HT1080 (cell line): Measurements from ENCODE around the gene NKX2-8. TPM values are rescaled to one million over a fixed set of nuclear protein-coding genes. Genes with fewer than 3 reads are reported as not detected.
A peak's percentile ranks its signal among the peaks of the same experiment; 100 is the strongest.

Experiments used
- DNase-seq: peaks from one replicate; pipeline ENCODE4 v3.0.0-alpha.2; 2015; ENCODE audit warnings: low read depth
- polyA plus RNA-seq, 2 experiments: library from polyadenylated mRNA; depleted of rRNA; stranded (reverse); fragments of >200 nt; gene quantifications; 2 replicates each; pipeline ENCODE4 v1.2.3, GENCODE V29; 2015
- total RNA-seq: library from RNA; depleted of rRNA; stranded (reverse); fragments of >200 nt; shearing (Covaris generic); gene quantifications from 2 replicates; pipeline ENCODE4 v1.2.3, GENCODE V29; 2014; rRNA removed

The NKX2-8 gene
- total RNA-seq = not detected in 2 replicates
- 0.10 TPM in 1 of 2 replicates, not detected in the other for polyA plus RNA-seq (2015; cell fraction: cytosol; rRNA removed)
- not detected in 2 replicates for polyA plus RNA-seq (2015; cell fraction: nucleus; rRNA removed)

DNA sequence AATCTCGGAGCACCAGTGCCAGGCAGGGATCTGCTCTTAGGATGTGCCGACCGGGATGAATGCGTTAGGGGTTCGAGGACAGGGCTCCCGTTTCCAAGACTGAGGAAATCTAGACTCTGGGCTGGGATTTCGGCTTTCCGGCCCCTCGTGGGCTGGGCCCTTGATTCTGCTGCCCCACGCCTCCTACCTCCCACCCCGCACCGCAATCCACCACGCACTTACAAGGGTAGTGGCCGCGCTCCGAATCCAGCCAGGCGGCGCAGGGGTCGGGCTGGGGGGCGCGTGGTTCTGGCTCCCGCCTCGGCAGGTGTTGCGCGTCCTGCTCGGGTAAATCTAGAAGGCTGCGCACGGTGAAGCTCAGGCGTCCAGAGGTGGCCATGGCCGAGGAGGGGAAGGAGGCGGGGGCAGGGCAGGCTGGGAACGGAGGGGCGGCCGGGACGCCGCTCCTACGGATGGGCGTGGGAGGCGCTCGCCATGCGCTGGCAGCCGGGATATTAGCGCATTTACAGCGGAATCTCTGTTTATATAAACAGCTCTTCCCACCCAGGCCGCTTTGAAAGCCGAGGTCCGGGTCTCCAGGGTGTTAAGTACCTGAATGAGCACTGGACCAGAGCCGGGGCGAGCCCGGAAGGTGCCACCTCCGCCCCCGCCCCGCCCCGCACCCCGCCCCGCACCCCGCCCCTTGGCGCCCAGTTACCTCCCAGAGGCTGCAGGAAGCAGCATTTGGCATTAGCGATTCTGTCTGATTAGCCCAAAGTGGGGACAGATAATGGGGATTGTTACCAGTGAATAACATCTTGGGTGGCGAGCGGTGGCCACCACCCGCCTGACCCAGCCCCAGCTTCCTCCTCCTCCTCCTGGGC, at the start of gene NKX2-8:
TSS of gene NKX2-8 (minus strand) at position 604 of the 863 bp plus-strand sequence. CDS start at position 379, 225 bp downstream.
- no peak for DNase-seq

DNA sequence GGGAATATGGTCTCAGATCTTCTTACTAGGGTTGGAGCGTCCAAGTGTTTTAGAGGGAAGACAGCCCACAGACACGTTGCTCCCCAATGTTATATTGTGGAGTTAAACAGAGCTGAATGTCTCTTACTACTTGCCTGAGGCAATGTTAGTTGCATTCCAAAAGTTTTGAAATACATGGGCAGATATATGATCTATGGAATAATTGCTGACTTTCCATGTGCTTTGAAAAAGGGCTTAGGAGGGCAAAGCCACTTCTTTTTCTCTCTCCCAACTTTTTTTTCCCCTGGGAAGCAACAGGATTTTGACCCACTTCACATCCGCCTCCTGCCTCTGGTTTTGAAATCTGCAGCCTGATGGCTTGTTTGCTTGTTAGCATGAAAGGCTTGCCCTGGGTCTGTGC, 45.6 kb upstream of the NKX2-8 start:
- no peak for DNase-seq

DNA sequence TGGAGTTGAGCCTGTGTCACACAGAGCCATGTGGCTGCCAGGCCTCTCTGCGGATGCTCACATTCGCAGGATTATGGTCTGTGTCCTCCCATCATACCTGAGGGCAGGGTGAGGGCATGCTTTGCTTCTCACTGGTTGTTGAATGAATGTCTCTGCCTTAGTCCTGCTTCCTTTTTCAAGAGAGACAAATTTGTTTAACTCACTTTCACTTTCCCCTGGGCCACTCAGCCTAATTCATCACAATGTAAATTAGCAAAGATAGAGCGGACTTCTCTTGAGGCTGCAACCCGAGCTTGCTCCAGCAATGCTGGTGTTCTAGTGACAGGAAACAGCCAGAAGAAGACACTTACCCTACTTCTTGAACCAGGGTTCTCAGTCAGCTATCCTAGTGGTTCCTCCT, 43.7 kb upstream of the NKX2-8 start:
- no peak for DNase-seq

DNA sequence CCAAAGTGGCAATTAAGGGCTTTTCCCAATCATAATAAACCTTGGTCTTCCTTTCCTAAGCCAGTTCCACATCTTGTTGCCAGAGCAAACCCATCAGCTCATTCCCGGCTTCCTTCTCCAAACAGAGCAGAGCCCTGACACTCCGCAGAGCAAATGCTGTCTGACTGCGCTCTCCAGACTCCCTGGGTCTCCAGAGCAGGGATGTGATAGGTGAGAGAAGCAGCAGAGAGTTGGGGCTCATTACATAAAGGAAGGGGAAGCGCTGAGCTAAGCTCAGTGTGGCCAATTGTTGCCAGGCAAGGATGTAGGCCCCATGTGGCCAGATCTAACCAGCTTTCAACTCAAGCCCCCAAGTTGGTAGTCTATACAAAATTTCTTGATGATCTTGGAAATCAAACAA, 43.0 kb upstream of the NKX2-8 start:
- no peak for DNase-seq

DNA sequence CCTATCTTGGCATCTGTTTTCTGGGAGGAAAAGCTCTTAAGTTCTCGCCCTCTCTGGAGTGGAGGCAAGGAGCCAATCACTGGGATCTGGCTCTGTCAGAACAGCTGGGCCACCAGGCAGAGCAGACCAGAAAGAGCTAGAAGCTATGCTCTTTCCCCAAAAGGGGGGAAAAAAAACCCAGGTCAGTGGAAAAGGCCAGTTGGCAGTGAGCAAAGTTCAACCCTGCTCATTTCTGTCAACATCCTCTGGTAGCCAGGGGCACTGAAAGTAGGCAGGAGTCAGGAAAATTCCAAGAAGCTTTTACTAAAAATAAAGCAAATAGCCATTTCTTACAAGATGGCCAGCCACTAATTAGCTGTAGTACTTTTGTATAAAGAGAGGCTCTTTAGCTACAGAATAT, 42.6 kb upstream of the NKX2-8 start:
- DNase-seq = no peak

DNA sequence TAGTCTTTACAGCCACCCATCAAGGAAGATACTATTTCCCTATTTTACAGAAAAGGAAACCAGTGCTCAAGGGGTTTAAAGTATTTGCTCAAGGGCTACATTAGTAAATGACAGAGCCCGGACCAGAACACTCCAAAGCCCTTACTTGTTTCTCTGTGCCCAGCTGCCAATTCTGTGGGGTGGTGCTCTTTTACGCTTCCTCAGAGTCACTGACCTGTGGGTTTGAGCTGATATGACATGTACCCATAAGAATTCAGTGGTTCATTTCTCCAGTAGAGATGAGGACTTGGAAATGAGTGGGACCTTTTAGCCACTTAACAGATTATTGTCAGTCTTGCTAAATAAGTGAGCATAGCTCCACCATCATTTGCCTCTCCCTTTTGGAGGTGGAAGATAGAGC, 37.4 kb upstream of the NKX2-8 start:
- peak; percentile 67 for DNase-seq

DNA sequence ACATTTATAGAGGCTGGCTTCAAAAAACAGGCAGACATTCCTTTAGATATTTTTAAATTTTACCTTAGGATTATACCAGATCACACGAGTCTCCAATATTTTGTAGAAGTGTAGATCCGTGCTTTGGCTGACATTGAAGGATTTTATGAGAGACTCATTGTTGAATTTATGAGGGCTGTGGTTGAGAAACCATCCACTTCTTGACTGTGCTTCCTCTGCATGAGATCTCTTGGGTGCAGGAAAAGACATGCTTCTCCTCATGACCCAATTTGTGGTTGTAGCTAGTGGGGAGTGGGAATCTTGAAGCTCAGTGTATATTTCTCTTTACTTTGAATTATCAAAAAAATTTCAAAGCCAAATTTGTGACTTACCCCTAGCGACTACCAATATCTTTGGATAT, 36.7 kb upstream of the NKX2-8 start:
- DNase-seq = peak; percentile 31

DNA sequence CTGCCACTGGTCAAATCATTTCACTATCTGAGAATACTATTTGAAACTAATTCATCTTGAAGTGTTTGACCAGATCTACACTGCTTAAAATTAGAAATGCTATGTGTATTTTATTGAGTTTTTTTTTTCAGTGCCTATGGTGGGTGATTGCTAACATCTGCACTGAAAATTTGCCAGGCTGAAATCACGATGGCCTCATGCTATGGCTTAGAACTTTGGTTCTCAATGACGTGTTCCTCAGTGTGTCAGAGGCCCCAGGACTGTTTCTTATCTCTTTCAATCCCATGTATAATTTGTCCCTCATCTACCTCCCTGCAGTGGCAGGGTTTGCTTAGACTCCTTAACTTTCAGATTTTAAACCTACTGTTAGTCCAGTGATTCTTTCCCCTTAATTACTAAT, 36.2 kb upstream of the NKX2-8 start:
- no peak for DNase-seq

DNA sequence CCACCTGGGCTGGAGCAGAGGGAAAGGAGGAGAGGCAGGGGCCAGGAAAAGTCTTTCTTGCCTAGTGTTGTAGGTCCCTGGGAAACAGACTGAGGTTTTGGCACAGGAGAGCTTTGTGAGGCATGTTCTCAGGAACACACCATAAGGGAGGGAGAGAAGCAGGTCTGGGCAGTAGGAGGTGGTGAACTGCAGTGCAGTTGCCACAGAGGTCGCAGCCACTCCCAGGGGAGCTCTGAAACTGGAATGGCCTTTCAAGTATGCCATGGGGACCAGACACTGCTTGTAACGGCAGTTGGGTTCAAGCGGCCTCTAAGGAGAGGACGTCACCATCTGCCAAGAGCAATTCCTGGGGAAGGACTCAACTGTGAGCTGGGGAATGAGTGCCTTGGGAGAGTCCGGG, 35.4 kb upstream of the NKX2-8 start:
- no peak for DNase-seq

DNA sequence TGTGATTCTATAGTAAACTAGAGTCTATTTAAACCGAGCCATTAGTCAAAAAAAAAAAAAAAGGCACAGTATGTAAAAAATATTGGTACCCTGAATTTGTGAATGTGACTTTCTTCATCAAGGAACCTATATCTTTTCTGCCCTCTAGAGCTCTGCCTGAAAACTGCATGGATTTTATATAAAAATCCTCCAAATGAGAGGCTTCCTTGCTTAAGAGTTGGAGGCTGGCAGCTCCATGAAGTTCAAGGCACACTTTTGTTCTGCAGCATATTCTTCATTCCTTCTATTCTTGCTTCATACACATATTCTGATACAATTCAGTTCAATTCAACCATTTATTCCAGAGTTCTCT, 23.1 kb upstream of the NKX2-8 start:
- DNase-seq = no peak

DNA sequence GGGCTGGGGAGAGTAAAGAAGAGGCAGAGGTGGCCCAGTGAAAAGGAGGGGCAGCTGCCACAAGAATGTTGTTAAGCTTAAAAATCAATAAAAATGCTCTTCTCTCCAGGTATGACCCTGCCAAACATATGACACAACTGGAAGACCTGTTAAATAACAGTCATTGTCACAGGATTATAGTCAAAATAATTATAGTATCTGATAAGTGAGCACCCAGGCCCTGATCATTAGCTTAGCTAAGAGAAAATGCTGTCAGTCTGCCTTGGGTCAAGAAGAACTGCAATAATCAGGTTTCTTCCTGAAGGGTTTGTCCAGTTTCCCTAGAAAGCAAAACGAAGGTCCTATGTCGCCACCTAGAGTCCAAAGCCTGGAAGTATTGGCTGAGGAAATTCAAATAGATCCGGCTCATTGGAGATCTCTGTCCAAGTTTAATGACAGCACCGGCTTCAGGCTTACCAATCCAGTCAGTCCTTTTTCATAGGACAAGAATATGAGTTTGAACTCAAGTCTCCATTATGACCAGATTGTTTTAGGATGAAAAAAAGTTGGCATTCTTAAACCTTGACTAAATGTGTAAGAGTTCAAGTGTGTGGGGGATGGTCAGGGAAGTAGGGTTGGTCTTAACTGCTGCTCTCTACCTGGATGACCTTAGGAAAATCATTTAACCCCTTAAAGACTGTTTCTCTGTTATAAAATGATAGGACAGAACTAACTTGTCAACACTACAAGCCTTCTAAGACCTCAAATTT, 22.5 kb upstream of the NKX2-8 start:
- DNase-seq = peak; percentile 64

DNA sequence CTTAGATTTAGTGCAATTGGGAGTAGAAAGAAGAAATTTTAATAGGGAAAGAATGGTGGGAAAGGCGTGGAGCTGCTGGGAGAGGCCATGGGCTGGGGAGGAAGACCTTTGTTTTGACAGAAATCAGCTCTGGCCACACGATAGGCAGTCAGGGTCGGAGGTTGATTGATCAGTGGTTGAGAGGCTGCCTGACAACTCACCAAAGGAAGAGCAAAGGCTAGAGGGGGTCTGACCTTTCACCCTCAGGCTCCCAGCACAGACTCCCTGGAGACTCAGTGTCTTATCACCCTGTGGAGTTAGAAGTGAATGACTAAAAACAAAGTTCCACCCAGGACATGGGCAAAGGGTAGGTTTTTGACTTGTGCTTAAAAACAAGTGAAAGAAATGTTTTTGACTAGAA, 18.0 kb upstream of the NKX2-8 start:
- no peak for DNase-seq

DNA sequence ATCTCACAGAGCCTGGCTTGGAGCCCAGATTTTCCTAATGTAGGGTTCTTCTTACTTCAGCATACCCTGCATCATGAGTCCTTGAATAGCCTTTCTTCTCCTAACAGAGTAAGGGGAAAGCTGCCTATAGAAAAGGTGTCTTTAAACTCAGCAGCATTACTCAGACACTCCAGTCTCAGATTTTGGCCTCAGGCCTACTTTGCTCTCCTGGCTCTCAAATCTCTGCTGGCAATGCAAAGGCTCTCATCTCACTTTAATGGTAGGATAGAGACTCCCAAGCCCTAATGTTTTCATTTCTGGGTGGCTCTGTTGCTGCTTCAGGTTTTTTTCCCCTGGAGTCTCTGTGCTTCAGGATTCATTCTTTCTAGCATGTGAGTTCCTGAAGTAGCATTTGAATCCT, 9.1 kb upstream of the NKX2-8 start:
- no peak for DNase-seq

DNA sequence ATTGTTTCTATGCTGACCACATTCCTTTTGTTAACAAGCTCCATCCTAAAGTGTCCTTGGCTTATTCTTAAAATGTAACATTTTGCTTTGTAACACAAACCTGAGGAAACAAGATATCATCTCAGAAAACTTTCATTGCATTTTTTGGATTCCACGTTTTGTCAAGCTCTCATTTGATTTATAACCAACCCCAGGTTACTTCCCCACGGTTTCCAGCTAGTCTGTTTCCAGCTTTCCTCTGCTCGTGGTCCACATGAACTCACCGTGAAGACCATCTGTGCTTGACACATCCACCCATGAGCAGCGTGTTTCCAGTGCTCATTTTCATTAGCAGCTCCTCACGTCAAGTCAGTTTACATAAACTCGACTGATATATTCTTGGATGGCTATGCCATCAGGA, 6.4 kb upstream of the NKX2-8 start:
- DNase-seq = no peak

DNA sequence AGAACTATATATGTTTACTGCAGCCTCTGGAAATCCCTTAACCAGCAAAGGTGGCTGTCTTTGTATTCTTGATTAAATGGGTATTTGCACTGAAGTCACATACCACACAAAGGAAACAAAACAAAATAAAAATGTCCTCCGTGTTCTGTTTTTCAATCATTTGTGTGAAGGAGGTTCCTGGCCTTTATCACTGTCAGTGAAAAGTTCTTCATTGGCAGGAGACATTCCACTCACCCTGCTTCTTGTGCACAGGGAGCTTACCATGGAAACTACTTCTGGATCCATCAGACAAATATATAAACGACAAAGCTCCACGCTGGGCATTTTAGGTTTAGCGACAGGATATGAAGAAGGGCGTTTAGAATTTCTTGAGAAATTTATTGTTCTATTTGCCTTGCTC, 5.7 kb upstream of the NKX2-8 start:
- no peak for DNase-seq

DNA sequence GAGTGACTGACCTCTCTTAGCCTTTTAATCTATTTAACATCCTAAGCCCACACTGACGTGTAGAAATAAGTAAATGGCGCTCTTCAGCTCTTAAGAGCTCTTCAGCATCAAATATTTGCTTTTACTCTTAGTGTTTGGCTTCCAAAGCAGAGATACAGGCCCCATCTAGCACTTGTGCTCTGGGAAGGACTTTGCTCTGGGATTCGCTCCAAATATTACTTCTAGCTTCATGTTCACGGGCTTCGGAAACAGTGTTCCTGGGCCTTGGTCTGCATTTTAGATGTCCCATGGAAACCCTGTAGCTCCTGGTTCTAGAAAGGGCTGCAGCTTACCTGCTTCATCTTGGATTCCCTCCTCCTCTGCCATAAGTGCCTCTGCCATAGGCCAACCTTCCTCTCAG, 2.7 kb upstream of the NKX2-8 start:
- DNase-seq = no peak

DNA sequence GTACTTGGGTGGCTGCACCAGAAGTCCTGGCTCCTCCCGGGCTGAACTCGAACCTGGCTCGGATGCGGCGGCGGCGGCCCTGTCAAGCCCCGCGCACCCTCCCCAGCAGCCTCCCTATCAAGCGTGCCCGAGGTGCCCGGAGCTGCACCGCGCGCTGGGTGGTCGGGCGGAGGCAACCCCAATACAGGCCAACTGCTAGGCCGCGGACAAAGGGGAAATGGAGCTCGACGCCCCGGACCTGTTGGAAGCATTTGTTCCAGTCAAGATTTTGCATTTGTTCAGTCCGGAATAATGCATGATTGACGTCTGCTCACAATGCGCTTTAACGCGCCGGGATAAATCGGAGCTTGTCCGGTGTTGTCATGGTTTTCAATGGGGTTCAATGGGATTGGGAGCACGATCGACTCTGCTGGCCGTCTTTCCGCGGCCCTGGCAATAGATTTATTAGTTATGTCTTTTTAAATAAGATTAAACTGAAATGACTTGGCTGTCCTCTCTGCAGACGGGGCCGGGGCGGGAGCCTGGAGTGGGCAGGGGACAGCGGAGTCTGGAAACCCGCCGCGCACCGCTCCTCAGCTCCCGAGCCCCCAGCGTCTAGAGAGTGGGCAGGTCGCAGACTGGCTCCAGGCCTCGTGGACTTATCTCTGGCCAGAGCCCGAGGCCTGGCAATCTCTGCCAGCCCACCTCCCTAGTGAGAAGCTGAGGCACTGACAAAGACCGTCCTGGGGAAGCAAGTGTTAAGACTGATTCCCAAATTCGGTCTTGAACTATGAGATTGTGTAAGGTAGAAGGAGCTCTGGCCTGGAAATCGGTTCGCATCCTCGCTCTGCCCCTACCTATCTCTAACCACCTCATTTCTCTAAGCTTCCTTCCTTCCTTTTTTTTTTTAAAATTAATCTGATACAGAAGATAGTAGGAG, 1.7 kb upstream of the NKX2-8 start:
- DNase-seq = no peak

DNA sequence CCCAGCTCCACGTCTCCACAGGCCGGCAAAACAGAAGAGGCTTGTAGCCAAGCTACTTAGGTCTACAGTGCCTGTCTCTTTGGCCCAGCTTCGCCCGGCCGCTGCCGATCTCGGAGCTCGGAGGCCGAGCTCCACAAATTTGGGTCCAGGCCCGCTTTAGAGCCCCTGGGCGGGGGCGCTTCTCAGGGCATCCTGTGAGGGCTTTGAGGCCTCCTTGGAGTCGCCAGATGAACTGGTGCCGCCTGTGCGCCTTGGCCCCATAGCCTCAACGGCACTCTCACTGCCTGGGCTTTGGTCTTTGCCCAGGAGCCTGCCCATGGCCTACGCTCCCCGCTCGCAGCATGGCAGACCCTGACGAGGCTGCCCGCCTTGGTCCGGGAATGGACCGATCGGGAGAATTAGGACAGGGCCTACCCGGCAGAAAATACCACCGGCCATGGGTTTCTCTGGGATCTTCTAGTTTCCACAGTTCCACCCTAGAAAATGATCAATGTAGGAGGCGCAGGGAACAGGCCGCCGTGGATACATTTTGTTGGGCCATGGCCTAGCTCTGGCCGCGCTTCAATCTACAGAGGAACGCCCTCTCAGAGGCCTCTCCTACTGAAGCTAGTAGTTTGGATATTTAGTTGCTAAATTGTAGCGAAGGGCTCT, 953 bp upstream of the NKX2-8 start:
- no peak for DNase-seq

DNA sequence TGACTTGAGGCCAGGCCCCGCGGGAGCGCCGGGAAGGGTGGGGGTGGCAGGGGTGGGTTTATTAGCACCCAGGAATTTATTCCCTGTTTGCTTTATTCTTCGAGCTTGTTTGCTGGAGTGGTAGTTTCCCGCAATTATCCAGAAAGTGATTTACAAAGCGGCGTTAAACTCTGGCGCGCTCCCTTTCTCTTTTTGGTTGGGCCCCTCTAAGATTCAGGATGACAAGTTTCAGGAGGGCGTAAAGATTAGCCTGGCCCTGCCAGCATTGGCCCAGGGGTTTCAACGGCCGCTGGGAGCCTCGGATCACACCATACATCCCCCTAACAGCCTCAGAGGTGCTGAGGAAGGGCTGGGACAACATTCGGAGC, 444 bp upstream of the NKX2-8 start:
- no peak for DNase-seq

DNA sequence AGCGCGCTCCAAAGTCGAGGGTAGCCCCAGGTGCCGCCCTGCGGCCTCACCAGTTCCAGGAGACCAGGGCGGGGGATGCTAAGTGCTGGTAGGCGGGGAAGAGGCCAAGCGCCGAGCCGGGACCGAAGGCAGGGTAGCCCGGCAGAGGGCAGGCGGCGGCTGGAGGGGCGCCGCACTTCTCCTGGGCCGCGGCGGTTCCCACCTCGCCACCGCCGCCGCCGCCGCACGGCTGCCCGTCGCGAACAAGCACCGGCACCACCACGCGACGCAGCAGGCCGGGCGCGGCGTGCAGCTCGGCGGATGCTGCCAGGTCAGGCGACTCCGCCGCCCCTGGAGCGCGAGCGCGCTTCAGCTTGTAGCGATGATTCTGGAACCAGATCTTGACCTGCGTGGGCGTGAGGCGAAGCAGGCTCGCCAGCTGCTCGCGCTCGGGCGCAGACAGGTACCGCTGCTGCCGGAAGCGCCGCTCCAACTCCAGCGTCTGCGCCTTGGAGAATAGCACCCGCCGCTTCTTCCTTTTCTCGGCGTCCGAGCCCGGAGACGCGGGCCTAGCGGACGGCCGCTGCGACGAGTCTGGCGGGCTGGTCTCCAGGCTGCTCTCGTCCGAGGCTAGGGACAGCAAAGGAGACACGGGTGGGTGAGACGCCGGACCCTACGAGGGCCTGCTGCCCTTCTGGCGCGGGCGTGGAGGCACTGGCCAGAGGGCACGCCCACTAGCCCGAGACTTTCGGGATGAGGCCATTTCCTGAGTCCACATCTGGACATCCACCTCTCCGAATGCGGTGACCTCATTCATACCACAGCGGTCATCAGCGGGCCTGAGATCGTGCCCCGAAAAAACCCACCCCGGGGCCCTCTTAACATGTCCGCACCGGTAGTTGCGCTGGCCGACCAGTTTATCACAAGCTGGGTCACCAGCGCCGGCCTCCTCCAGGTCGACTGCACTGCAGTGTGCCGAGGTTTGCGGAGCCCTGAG, 1.3 kb downstream of the NKX2-8 start:
- no peak for DNase-seq
